Esophagus (tissue), 2 donors: ENCODE results near the gene TCF15. TPM values are rescaled to one million over a fixed set of nuclear protein-coding genes. Genes with fewer than 3 reads are reported as not detected.

ENCODE experiments used
- H3K27ac ChIP-seq, 2 donors: one replicate each; pipeline ENCODE4 v1.5.1; 2013; ENCODE audit warnings: low read depth in 2 of 2, mild to moderate bottlenecking in 2 of 2, inconsistent platforms in 1 of 2, low read length in 1 of 2, moderate library complexity in 1 of 2
- H3K27me3 ChIP-seq, 2 donors: one replicate each; pipeline ENCODE4 v1.6.1; 2013; ENCODE audit warnings: low read length in 2 of 2, control low read depth in 1 of 2, mild to moderate bottlenecking in 1 of 2; ENCODE audit not compliant: insufficient read depth in 2 of 2, control insufficient read depth in 1 of 2
- H3K36me3 ChIP-seq, 2 donors: one replicate each; pipeline ENCODE4 v1.6.1; 2013; ENCODE audit warnings: low read length in 1 of 2; ENCODE audit not compliant: control insufficient read depth in 2 of 2, insufficient read depth in 2 of 2
- H3K4me1 ChIP-seq, 2 donors: one replicate each; pipeline ENCODE4 v1.6.1; 2013; ENCODE audit warnings: low read length in 1 of 2; ENCODE audit not compliant: control insufficient read depth in 2 of 2, insufficient read depth in 2 of 2
- H3K4me3 ChIP-seq, 2 donors: one replicate each; pipeline ENCODE4 v1.5.1; 2013; ENCODE audit warnings: low read length in 2 of 2, mild to moderate bottlenecking in 2 of 2, low read depth in 1 of 2, moderate library complexity in 1 of 2
- H3K9me3 ChIP-seq, 2 donors: one replicate each; pipeline ENCODE4 v1.6.1; 2013; ENCODE audit warnings: mild to moderate bottlenecking in 2 of 2, low read depth in 1 of 2, low read length in 1 of 2, moderate library complexity in 1 of 2; ENCODE audit not compliant: control insufficient read depth in 2 of 2, insufficient read depth in 1 of 2
- WGBS, 2 donors: extraction: QIAGEN DNeasy Blood & Tissue Kit; methylation state at CpG; one replicate each; pipeline ENCODE4 v1.1.7; 2013; 5-methylcytosine and 5-hydroxymethylcytosine counted together
- polyA plus RNA-seq, 2 donors: library from polyadenylated mRNA; stranded (reverse); fragments of 200-250 nt; gene quantifications; one replicate each; pipeline ENCODE4 v1.2.3, GENCODE V29; 2013
- donor health status: healthy with polysubstance abuse.
- donor health status: Bipolar disorder and iron deficiency.

TCF15 gene
- polyA plus RNA-seq, 2 donors: 0.26 to 0.39 TPM

GRCh38 chr20:631101-631500 is 21.0 kb upstream of the TCF15 start:
- no peak overlapping the region for H3K27ac ChIP-seq
- H3K9me3 ChIP-seq: no peaks in the 10 kb centered on the region
- H3K27me3 ChIP-seq: no peaks in the 10 kb centered on the region
- no peaks in the 10 kb centered on the region for H3K36me3 ChIP-seq
- 30 to 49% methylated on average over 1 of the region's 1 CpG for WGBS, 2 donors
- no peaks in the 10 kb centered on the region for H3K4me1 ChIP-seq
- H3K4me3 ChIP-seq: no peak overlapping the region

- Histone ChIP-seq H3K9me3 (no peaks in the 10 kb centered on the region), H3K27ac (no peak overlapping the region), H3K36me3 (no peaks in the 10 kb centered on the region), H3K27me3 (no peaks in the 10 kb centered on the region), H3K4me3 (no peak overlapping the region), H3K4me1 (no peaks in the 10 kb centered on the region)
- 66 to 73% methylated on average over 2 of the region's 2 CpGs for WGBS, 2 donors
Measured at GRCh38 chr20:626579-626978, 16.5 kb upstream of the TCF15 start.

- no peaks in the 10 kb centered on the region for H3K4me1 ChIP-seq
- H3K27me3 ChIP-seq: no peaks in the 10 kb centered on the region
- no peak overlapping the region for H3K27ac ChIP-seq
- WGBS, 2 donors: 84 to 88% methylated on average over 4 of the region's 4 CpGs
- H3K36me3 ChIP-seq: no peaks in the 10 kb centered on the region
- H3K9me3 ChIP-seq: no peaks in the 10 kb centered on the region
- no peak overlapping the region for H3K4me3 ChIP-seq
Measured at GRCh38 chr20:625360-625932, 15.3 kb upstream of the TCF15 start.

- 67 to 69% methylated on average over 4 of the region's 4 CpGs for WGBS, 2 donors
- Histone ChIP-seq H3K4me1 (no peaks in the 10 kb centered on the region), H3K4me3 (no peak overlapping the region), H3K36me3 (no peaks in the 10 kb centered on the region), H3K9me3 (no peaks in the 10 kb centered on the region), H3K27ac (no peak overlapping the region), H3K27me3 (no peaks in the 10 kb centered on the region)
Measured at GRCh38 chr20:623704-624103, 13.6 kb upstream of the TCF15 start.

- no peaks in the 10 kb centered on the region for H3K36me3 ChIP-seq
- no peaks in the 10 kb centered on the region for H3K27me3 ChIP-seq
- H3K4me1 ChIP-seq: no peaks in the 10 kb centered on the region
- H3K4me3 ChIP-seq: no peak overlapping the region
- whole genome bisulfite sequencing, 2 donors: 15 to 21% methylated on average over 4 of the region's 4 CpGs
- H3K9me3 ChIP-seq: peaks cover 0 to 4% of the 10 kb centered on the region in 2 donors
- no peak overlapping the region for H3K27ac ChIP-seq
Measured at GRCh38 chr20:623021-623420, 12.9 kb upstream of the TCF15 start.

- no peak overlapping the region for H3K4me3 ChIP-seq
- no peaks in the 10 kb centered on the region for H3K27me3 ChIP-seq
- no peaks in the 10 kb centered on the region for H3K36me3 ChIP-seq
- H3K27ac ChIP-seq: no peak overlapping the region
- H3K9me3 ChIP-seq: peaks cover 0 to 7% of the 10 kb centered on the region in 2 donors
- H3K4me1 ChIP-seq: no peaks in the 10 kb centered on the region
- 70 to 74% methylated on average over 7 of the region's 7 CpGs for WGBS, 2 donors
Measured at GRCh38 chr20:622161-622560, 12.1 kb upstream of the TCF15 start.

- Histone ChIP-seq H3K4me3 (no peak overlapping the region), H3K4me1 (no peaks in the 10 kb centered on the region), H3K27ac (no peak overlapping the region), H3K9me3 (peaks cover 0 to 7% of the 10 kb centered on the region in 2 donors), H3K36me3 (no peaks in the 10 kb centered on the region), H3K27me3 (no peaks in the 10 kb centered on the region)
- WGBS, 2 donors: 43 to 47% methylated on average over 5 of the region's 5 CpGs
Measured at GRCh38 chr20:621125-621756, 11.1 kb upstream of the TCF15 start.

GRCh38 chr20:620246-620645 is 10.1 kb upstream of the TCF15 start:
- Histone ChIP-seq H3K27ac (no peak overlapping the region), H3K4me1 (no peaks in the 10 kb centered on the region), H3K9me3 (peaks cover 0 to 7% of the 10 kb centered on the region in 2 donors), H3K4me3 (no peak overlapping the region), H3K27me3 (no peaks in the 10 kb centered on the region), H3K36me3 (no peaks in the 10 kb centered on the region)
- 47 to 63% methylated on average over 7 of the region's 7 CpGs for WGBS, 2 donors

GRCh38 chr20:618980-619379 is 8.9 kb upstream of the TCF15 start:
- Histone ChIP-seq H3K27ac (no peak overlapping the region), H3K4me1 (no peaks in the 10 kb centered on the region), H3K36me3 (no peaks in the 10 kb centered on the region), H3K4me3 (no peak overlapping the region), H3K9me3 (peaks cover 0 to 7% of the 10 kb centered on the region in 2 donors), H3K27me3 (no peaks in the 10 kb centered on the region)
- WGBS, 2 donors: 47 to 55% methylated on average over 5 of the region's 5 CpGs
